Vagina (tissue), 2 donors: ENCODE results near the gene OR6C76. TPM values are rescaled to one million over a fixed set of nuclear protein-coding genes. Genes with fewer than 3 reads are reported as not detected.
"Not testable (repeated sequence)": the region's sequence is repeated elsewhere in the genome, so short reads cannot be mapped to it uniquely, and the experiment has no call there.

ENCODE experiments used
- DNase-seq, 2 donors: peaks; one replicate each; pipeline ENCODE4 v3.0.0-alpha.2; 2017; ENCODE audit errors: extremely low spot score in 2 of 2
- H3K27ac ChIP-seq: fragments of 200-600 bp; sonication (generic); one replicate; pipeline ENCODE4 v1.5.1; 2019
- H3K27me3 ChIP-seq: fragments of 200-600 bp; sonication (generic); one replicate; pipeline ENCODE4 v1.5.1; 2019
- H3K36me3 ChIP-seq, 2 donors: fragments of 200-600 bp; sonication (generic); one replicate each; pipeline ENCODE4 v1.5.1; 2017 to 2019
- H3K4me1 ChIP-seq: fragments of 200-600 bp; sonication (generic); one replicate; pipeline ENCODE4 v1.5.1; 2019
- H3K4me3 ChIP-seq, 2 donors: fragments of 200-600 bp; sonication (generic); 1 replicate in 1 of 2; 2 replicates in 1 of 2; pipeline ENCODE4 v1.5.1; 2016 to 2019
- H3K9me3 ChIP-seq: fragments of 200-600 bp; sonication (generic); one replicate; pipeline ENCODE4 v1.5.1; 2019
- CTCF ChIP-seq, 3 experiments: fragments of 450-650 bp in 2 of 3; fragments of 200-600 bp in 1 of 3; sonication (generic) in 1 of 3; IDR thresholded peaks; one replicate each; pipeline ENCODE4 v1.5.1; 2017 to 2019; ENCODE audit warnings: antibody characterized with exemption in 3 of 3, mild to moderate bottlenecking in 2 of 3, moderate library complexity in 2 of 3
- POLR2A ChIP-seq, 2 donors: fragments of 450-650 bp; IDR thresholded peaks; one replicate each; pipeline ENCODE4 v1.6.1; 2017; ENCODE audit warnings: antibody characterized with exemption in 2 of 2, mild to moderate bottlenecking in 2 of 2, moderate library complexity in 2 of 2
- POLR2AphosphoS5 ChIP-seq, 2 donors: sonication (generic); formaldehyde crosslinking; IDR thresholded peaks; one replicate each; pipeline ENCODE4 v1.9.0; 2017; ENCODE audit warnings: antibody characterized with exemption in 2 of 2, mild to moderate bottlenecking in 2 of 2, low read depth in 1 of 2; ENCODE audit not compliant: insufficient read depth in 1 of 2
- intact Hi-C: fragments of 100-400 bp; cut with DNase I; formaldehyde crosslinking; loops from one replicate; pipeline ENCODE4 v1.15.1; 2023
- total RNA-seq: library from RNA; depleted of rRNA; stranded (reverse); fragments of >200 nt; gene quantifications from one replicate; pipeline ENCODE4 v1.2.3, GENCODE V29; 2016

The OR6C76 gene
- total RNA-seq, 1 donor from 2014 or later: not detected

DNA sequence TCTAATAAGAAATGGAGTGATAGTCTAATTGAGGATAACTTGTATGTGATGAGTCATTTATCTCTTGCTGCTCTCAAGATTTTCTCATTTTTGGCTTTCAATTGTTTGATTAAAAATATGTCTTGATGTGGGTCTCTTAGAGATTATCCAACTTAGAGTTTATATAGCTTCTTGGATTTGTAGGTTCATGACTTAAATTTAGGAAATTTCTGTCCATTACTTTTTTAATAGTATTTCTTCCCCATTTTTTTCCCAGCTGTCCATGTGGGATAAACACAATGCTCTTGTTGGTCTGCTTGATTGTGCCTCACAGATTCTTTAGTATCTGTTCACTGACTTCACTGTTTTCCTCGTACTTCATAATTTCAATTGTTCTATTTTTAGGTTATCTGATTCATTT, 18.2 kb upstream of the OR6C76 start:
- Histone ChIP-seq H3K27me3 (no peaks in the 10 kb centered on the region), H3K4me1 (no peaks in the 10 kb centered on the region), H3K9me3 (no peaks in the 10 kb centered on the region), H3K27ac (no peak overlapping the region), H3K4me3 (no peak overlapping the region), H3K36me3 (no peaks in the 10 kb centered on the region)
- intact Hi-C loops: no loop called here
- TF ChIP-seq POLR2A (IDR thresholded peaks at IDR 0.05): no peak
- TF ChIP-seq POLR2AphosphoS5 (IDR thresholded peaks at IDR 0.05; ENCODE audit: insufficient read depth in 1 of 2, low read depth in 1 of 2): no peak
- no peak for TF ChIP-seq CTCF (IDR thresholded peaks at IDR 0.05)
- DNase-seq: no peak

DNA sequence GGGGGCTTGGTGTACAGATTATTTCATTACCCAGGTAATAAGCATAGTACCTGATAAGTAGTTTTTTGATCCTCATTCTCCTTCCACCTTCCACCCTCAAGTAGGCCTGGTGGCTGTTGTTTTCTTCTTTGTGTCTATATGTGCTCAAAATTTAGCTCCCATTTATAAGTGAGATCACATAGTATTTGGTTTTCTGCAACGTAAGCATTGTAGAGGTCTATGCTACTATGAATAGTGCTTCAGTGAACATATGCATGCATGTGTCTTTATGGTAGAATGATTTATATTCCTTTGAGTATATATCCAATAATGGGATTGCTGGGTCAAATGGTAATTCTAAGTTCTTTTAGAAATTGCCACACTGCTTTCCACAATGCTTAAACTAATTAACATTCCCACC, 16.9 kb upstream of the OR6C76 start:
- H3K27me3 ChIP-seq, DNase-seq, H3K4me1 ChIP-seq, H3K36me3 ChIP-seq, intact Hi-C loops, H3K9me3 ChIP-seq, H3K27ac ChIP-seq, H3K4me3 ChIP-seq: not testable (repeated sequence)

GRCh38 chr12:55412138-55412537, 13.9 kb upstream of the OR6C76 start:
- not testable (repeated sequence) for H3K36me3 ChIP-seq

DNA sequence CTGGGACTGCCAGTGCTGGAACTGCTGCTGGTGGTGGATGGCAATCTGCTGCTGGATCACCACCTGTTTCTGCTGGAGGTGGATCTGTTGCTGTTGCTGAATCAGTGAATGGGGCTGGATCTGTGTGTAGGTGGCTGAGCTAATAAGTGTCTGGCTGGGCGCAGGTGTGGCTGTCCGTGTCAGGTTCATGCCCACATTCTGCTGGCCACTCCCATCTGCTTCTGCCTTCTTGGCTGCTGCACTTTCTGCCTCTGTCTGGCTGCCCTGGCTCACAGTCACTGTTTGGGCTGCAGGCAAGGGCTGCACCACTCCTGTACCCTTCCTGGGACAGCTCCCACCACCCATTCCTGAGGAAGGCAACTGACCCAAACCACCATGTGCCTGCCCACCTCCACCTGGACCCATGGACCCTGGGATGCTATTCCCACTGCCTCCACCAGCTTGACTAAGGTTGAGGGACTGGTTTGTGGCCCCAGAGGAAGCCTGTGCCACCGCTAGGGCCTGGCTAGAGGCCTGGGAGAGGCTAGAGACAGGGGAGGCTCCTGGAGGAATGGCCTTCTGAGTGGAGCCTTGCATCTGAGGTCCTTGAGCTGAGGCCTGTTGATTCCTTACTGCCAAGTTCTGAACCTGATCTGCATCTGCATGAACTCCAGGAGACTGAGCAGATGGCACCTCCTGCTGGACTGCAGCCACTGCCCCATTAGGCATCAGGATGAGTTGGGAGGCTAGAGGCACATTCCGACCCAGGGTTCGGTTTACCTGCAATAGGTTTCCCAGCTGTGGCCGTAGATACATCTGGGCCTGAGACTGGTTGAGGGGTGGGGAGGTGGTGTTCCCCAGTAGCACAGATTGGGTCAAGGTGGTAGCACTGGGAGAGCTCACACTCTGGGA, 12.3 kb upstream of the OR6C76 start:
- H3K9me3 ChIP-seq, H3K36me3 ChIP-seq, H3K27me3 ChIP-seq, H3K4me3 ChIP-seq, DNase-seq, intact Hi-C loops, H3K27ac ChIP-seq, H3K4me1 ChIP-seq: not testable (repeated sequence)

More at GRCh38 chr12:55412138-55412537, 13.9 kb upstream of the OR6C76 start:
- intact Hi-C loops, H3K27me3 ChIP-seq, H3K4me1 ChIP-seq, H3K9me3 ChIP-seq, DNase-seq, H3K27ac ChIP-seq, H3K4me3 ChIP-seq: not testable (repeated sequence)

- H3K9me3 ChIP-seq, H3K27me3 ChIP-seq, intact Hi-C loops, DNase-seq, H3K36me3 ChIP-seq, H3K4me3 ChIP-seq, H3K4me1 ChIP-seq, H3K27ac ChIP-seq: not testable (repeated sequence)
Measured at GRCh38 chr12:55414396-55414823, 11.6 kb upstream of the OR6C76 start.

DNA sequence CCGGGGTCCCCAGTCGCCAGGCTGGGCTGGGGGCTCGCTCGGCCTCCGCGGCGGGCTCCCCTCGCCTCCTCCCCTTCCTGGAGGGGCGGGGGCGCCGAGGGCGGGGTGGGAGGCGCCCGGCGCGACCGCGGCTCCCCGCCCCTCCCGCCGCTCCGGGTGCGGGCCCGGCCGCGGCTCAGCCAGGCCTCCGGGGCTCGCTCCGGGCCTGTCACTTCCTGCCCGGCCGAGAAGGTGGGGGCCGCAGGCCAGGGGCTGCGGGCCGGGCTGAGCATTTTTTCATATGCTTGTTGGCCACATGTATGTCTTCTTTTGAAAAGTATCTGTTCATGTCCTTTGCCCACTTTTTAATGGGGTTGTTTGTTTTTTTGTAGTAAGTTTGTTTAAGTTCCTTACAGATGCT, 11.2 kb upstream of the OR6C76 start:
- intact Hi-C loops, DNase-seq, H3K9me3 ChIP-seq, H3K4me3 ChIP-seq, H3K36me3 ChIP-seq, H3K27me3 ChIP-seq, H3K4me1 ChIP-seq, H3K27ac ChIP-seq: not testable (repeated sequence)

- no peak overlapping the region for H3K27ac ChIP-seq
- no peak for TF ChIP-seq POLR2A (IDR thresholded peaks at IDR 0.05)
- TF ChIP-seq CTCF (IDR thresholded peaks at IDR 0.05): no peak
- TF ChIP-seq POLR2AphosphoS5 (IDR thresholded peaks at IDR 0.05; ENCODE audit: insufficient read depth in 1 of 2, low read depth in 1 of 2): no peak
- H3K27me3 ChIP-seq: no peaks in the 10 kb centered on the region
- DNase-seq: no peak
- no peaks in the 10 kb centered on the region for H3K9me3 ChIP-seq
- H3K4me1 ChIP-seq: no peaks in the 10 kb centered on the region
- H3K36me3 ChIP-seq: no peaks in the 10 kb centered on the region
- no peak overlapping the region for H3K4me3 ChIP-seq
- intact Hi-C loops: no loop called here
Measured at GRCh38 chr12:55416961-55417360, 9.1 kb upstream of the OR6C76 start.
